Gastroesophageal sphincter (tissue), 4 donors: ENCODE data around the gene ALG12. TPM values are rescaled to one million over a fixed set of nuclear protein-coding genes. Genes with fewer than 3 reads are reported as not detected.

Experiments
- ATAC-seq: fragments of 150-250 bp; one replicate; pipeline ENCODE4 v1.9.1; 2016; ENCODE audit warnings: mild to moderate bottlenecking, moderate library complexity
- H3K27ac ChIP-seq, 4 donors: fragments of 200-600 bp; sonication (generic) in 3 of 4; 1 replicate in 3 of 4; 2 replicates in 1 of 4; pipeline ENCODE4 v1.5.1; 2016 to 2019
- H3K27me3 ChIP-seq: fragments of 200-600 bp; sonication (generic); one replicate; pipeline ENCODE4 v1.5.1; 2019
- H3K36me3 ChIP-seq, 2 donors: fragments of 200-600 bp; sonication (generic); one replicate each; pipeline ENCODE4 v1.5.1; 2019; ENCODE audit warnings: control low read depth in 1 of 2
- H3K4me1 ChIP-seq, 3 donors: fragments of 200-600 bp; sonication (generic); 1 replicate in 2 of 3; 2 replicates in 1 of 3; pipeline ENCODE4 v1.5.1; 2016 to 2019; ENCODE audit warnings: control low read depth in 2 of 3
- H3K4me3 ChIP-seq, 2 donors: fragments of 200-600 bp; sonication (generic); one replicate each; pipeline ENCODE4 v1.5.1; 2019; ENCODE audit warnings: mild to moderate bottlenecking in 1 of 2, moderate library complexity in 1 of 2
- H3K9me3 ChIP-seq, 3 donors: fragments of 200-600 bp; sonication (generic); one replicate each; pipeline ENCODE4 v1.5.1; 2017 to 2019; ENCODE audit warnings: control low read depth in 2 of 3
- CTCF ChIP-seq, 4 experiments: fragments of 200-600 bp in 2 of 4; fragments of 450-650 bp in 2 of 4; sonication (generic) in 1 of 4; IDR thresholded peaks; one replicate each; pipeline ENCODE4 v1.5.1; 2017 to 2019; ENCODE audit warnings: antibody characterized with exemption in 4 of 4, mild to moderate bottlenecking in 2 of 4, moderate library complexity in 2 of 4
- EP300 ChIP-seq: sonication (generic); formaldehyde crosslinking; IDR thresholded peaks from one replicate; pipeline ENCODE4 v1.6.1; 2017; ENCODE audit warnings: antibody characterized with exemption, mild to moderate bottlenecking
- POLR2A ChIP-seq, 2 donors: fragments of 450-650 bp; IDR thresholded peaks; one replicate each; pipeline ENCODE4 v1.6.1; 2017; ENCODE audit warnings: antibody characterized with exemption in 2 of 2, mild to moderate bottlenecking in 2 of 2, moderate library complexity in 1 of 2
- POLR2AphosphoS5 ChIP-seq: sonication (generic); formaldehyde crosslinking; IDR thresholded peaks from one replicate; pipeline ENCODE4 v1.6.1; 2017; ENCODE audit warnings: antibody characterized with exemption
- WGBS, 2 donors: methylation state at CpG; one replicate each; pipeline ENCODE4 v1.1.5; 2018; ENCODE audit warnings: low coverage in 1 of 2; 5-methylcytosine and 5-hydroxymethylcytosine counted together
- total RNA-seq, 4 donors: library from RNA; depleted of rRNA; stranded (reverse); fragments of >200 nt; gene quantifications; one replicate each; pipeline ENCODE4 v1.1.0, GENCODE V29; 2016

Gene ALG12
- total RNA-seq, 4 donors from 2014 or later: 18.8 to 30.0 (median 22.6) TPM

DNA sequence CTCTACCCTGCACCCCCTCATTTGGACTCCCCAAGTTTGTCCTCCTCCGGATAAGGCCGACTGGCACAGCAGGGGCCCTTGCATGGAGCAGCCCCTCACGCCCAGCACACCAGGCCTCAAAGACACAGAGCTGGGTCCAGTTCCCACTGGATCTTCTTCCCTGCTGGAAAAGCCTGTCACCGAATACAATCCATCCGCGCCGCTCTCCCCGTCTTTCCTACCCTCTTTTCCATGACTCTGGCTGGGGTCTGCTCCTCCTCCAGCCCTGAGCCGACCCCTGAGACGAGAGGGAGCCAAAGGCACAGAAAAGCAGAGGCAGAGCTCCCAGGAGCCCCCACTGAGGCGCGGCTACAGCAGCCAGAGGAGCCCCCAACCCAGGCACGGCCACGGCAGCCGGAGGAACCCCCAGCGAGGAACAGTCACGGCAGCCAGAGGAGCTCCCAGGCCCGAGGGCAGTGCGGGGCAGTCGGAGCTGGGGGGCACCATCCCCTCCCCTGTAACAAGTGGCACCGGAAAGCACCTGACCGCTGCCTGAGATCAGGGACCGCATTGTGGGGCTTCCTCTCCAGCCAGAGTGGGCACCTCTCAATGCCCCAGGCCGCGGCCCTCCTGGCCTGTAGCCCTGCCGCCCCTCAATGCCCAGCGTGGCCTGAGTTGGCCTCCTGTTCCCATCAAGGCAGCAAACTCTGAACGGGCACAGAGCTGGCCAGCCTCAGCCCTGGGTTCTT lies 12.0 kb downstream of the ALG12 start:
- TF ChIP-seq EP300: no peak
- no peak for TF ChIP-seq CTCF (IDR thresholded peaks at IDR 0.05)
- no peak for TF ChIP-seq POLR2A (IDR thresholded peaks at IDR 0.05)
- no peak for TF ChIP-seq POLR2AphosphoS5
- peaks cover 0 to 98% of the 10 kb centered on the region in 2 donors for H3K36me3 ChIP-seq

GRCh38 chr22:49905465-49905864 lies 12.8 kb downstream of the ALG12 start:
- WGBS, 2 donors: 80 to 100% methylated on average over 1 to 6 of the region's 18 CpGs
- Histone ChIP-seq H3K27me3 (no peaks in the 10 kb centered on the region), H3K27ac (no peak overlapping the region), H3K4me3 (no peak overlapping the region), H3K9me3 (no peaks in the 10 kb centered on the region), H3K36me3 (peaks cover 0 to 98% of the 10 kb centered on the region in 2 donors), H3K4me1 (no peaks in the 10 kb centered on the region)
- TF ChIP-seq EP300: no peak
- ATAC-seq: no peak

More for the DNA sequence above, 12.0 kb downstream of the ALG12 start:
- Histone ChIP-seq H3K27ac (no peak overlapping the region), H3K27me3 (no peaks in the 10 kb centered on the region), H3K4me1 (no peaks in the 10 kb centered on the region), H3K9me3 (no peaks in the 10 kb centered on the region), H3K4me3 (no peak overlapping the region)
- no peak for ATAC-seq
- 89% methylated on average over 5 of the region's 28 CpGs; no CpG with 5 or more reads in 1 of the 2 donors for WGBS, 2 donors

DNA sequence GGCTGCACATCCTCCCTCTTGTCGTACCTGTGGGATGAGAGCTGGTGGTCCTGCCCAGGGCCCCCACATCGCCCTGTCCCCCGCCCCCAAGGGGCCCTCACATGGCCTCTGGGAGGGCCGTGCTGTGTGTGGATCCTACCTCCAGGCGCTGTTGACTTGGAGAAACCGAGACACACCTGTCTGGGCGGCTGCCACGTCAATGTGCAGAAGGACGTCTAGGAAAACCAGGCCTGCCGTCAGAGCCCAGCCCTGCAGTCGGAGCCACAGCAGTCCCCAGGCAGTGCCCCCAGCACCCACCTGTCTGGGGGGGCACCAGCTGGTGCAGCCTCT lies 14.2 kb downstream of the ALG12 start:
- no CpG with 5 or more reads among the region's 11 CpGs for WGBS, 2 donors

DNA sequence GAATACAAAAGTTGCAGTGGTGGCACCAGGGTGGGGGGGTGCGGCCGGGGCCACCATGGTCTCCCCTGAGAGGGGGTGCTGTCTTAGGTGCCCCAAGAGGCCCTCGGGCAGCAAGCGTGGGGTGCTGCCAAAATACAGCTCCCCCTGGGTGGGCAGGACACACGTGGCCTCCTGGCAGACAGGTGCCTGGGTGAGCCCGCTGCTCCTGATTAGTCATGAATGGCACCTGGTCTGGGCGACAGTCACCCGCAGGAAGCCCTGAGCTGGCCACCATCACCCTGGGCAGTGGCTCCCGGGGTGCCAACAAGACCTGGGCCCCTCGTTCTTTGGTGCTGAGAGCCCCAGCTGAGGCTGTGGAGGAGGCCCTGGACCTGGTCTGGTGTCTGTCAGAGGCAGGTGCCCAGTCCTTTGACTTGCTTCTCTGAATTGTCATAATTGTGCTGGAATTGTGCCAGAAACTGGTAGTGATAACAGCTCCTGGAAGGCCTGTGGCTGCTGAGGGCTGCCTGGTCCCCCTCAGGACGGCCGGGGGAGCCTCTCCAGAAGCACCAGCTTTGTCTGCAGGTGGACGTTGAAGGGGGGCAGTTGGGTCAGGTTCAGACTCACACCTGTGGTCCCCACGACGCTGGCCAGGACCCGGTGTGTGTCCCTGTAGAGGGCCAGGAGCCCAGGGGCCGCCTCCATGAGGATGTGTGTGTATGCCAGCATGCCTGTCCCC lies 14.8 kb downstream of the ALG12 start:
- TF ChIP-seq POLR2A (IDR thresholded peaks at IDR 0.05): no peak
- TF ChIP-seq EP300: no peak
- no peak for TF ChIP-seq CTCF (IDR thresholded peaks at IDR 0.05)
- TF ChIP-seq POLR2AphosphoS5: no peak
- WGBS, 2 donors: 87% methylated on average over 3 of the region's 17 CpGs; no CpG with 5 or more reads in 1 of the 2 donors

More for the DNA sequence above, 14.2 kb downstream of the ALG12 start:
- Histone ChIP-seq H3K27ac (no peak overlapping the region), H3K4me3 (no peak overlapping the region), H3K27me3 (no peaks in the 10 kb centered on the region), H3K4me1 (no peaks in the 10 kb centered on the region), H3K9me3 (no peaks in the 10 kb centered on the region), H3K36me3 (peaks cover 0 to 98% of the 10 kb centered on the region in 2 donors)
- no peak for ATAC-seq
- TF ChIP-seq CTCF (IDR thresholded peaks at IDR 0.05) (no peak), POLR2AphosphoS5 (no peak), EP300 (no peak), POLR2A (IDR thresholded peaks at IDR 0.05) (no peak)

GRCh38 chr22:49901457-49901856 lies 16.8 kb downstream of the ALG12 start:
- TF ChIP-seq EP300 (no peak), POLR2A (IDR thresholded peaks at IDR 0.05) (no peak)
- H3K4me3 ChIP-seq: no peak overlapping the region
- H3K27me3 ChIP-seq: no peaks in the 10 kb centered on the region
- H3K27ac ChIP-seq: no peak overlapping the region
- H3K9me3 ChIP-seq: no peaks in the 10 kb centered on the region
- H3K36me3 ChIP-seq: peaks cover 0 to 92% of the 10 kb centered on the region in 2 donors
- no peaks in the 10 kb centered on the region for H3K4me1 ChIP-seq
- 83 to 98% methylated on average over 5 to 6 of the region's 11 CpGs for WGBS, 2 donors
- no peak for ATAC-seq

More for the DNA sequence above, 14.8 kb downstream of the ALG12 start:
- no peak for ATAC-seq
- Histone ChIP-seq H3K9me3 (no peaks in the 10 kb centered on the region), H3K4me1 (no peaks in the 10 kb centered on the region), H3K36me3 (peaks cover 0 to 98% of the 10 kb centered on the region in 2 donors), H3K27me3 (no peaks in the 10 kb centered on the region), H3K4me3 (no peak overlapping the region), H3K27ac (no peak overlapping the region)
